ENCODE results near the gene MORC4. TPM values are rescaled to one million over a fixed set of nuclear protein-coding genes. Genes with fewer than 3 reads are reported as not detected.

The MORC4 gene
- polyA plus RNA-seq, 1 of the 3 experiments (the other 2 are of a cell fraction), result 12.5 TPM

- TF ChIP-seq FOXM1 (IDR thresholded peaks at IDR 0.05; ENCODE audit: low read depth), result no peak
- TF ChIP-seq MAX (IDR thresholded peaks at IDR 0.05; ENCODE audit: low read depth), result no peak
- TF ChIP-seq POLR2AphosphoS5 (IDR thresholded peaks at IDR 0.05; ENCODE audit: low read depth, low read length), result peak; percentile 36; the same call in 1 of the 2 replicates
- TF ChIP-seq, protein P1, sequence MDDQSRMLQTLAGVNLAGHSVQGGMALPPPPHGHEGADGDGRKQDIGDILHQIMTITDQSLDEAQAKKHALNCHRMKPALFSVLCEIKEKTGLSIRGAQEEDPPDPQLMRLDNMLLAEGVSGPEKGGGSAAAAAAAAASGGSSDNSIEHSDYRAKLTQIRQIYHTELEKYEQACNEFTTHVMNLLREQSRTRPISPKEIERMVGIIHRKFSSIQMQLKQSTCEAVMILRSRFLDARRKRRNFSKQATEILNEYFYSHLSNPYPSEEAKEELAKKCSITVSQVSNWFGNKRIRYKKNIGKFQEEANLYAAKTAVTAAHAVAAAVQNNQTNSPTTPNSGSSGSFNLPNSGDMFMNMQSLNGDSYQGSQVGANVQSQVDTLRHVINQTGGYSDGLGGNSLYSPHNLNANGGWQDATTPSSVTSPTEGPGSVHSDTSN (IDR thresholded peaks at IDR 0.05), result peak; percentile 87
- no peak for TF ChIP-seq RCOR1 (IDR thresholded peaks at IDR 0.05; ENCODE audit: low read length)
- TF ChIP-seq SMC3 (IDR thresholded peaks at IDR 0.05; ENCODE audit: low read depth, low read length), result no peak
- no peak for TF ChIP-seq MXI1 (IDR thresholded peaks at IDR 0.05; ENCODE audit: low read depth, low read length)
- TF ChIP-seq, protein P2, sequence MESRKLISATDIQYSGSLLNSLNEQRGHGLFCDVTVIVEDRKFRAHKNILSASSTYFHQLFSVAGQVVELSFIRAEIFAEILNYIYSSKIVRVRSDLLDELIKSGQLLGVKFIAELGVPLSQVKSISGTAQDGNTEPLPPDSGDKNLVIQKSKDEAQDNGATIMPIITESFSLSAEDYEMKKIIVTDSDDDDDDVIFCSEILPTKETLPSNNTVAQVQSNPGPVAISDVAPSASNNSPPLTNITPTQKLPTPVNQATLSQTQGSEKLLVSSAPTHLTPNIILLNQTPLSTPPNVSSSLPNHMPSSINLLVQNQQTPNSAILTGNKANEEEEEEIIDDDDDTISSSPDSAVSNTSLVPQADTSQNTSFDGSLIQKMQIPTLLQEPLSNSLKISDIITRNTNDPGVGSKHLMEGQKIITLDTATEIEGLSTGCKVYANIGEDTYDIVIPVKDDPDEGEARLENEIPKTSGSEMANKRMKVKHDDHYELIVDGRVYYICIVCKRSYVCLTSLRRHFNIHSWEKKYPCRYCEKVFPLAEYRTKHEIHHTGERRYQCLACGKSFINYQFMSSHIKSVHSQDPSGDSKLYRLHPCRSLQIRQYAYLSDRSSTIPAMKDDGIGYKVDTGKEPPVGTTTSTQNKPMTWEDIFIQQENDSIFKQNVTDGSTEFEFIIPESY (IDR thresholded peaks at IDR 0.05; ENCODE audit: borderline replicate concordance, low read depth), result no peak
- no peak for TF ChIP-seq MEF2A (IDR thresholded peaks at IDR 0.05; ENCODE audit: borderline replicate concordance, low read depth)
- TF ChIP-seq, protein P3, sequence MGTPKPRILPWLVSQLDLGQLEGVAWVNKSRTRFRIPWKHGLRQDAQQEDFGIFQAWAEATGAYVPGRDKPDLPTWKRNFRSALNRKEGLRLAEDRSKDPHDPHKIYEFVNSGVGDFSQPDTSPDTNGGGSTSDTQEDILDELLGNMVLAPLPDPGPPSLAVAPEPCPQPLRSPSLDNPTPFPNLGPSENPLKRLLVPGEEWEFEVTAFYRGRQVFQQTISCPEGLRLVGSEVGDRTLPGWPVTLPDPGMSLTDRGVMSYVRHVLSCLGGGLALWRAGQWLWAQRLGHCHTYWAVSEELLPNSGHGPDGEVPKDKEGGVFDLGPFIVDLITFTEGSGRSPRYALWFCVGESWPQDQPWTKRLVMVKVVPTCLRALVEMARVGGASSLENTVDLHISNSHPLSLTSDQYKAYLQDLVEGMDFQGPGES (IDR thresholded peaks at IDR 0.05; ENCODE audit: low read depth, low read length), result no peak
- TF ChIP-seq, protein P4, sequence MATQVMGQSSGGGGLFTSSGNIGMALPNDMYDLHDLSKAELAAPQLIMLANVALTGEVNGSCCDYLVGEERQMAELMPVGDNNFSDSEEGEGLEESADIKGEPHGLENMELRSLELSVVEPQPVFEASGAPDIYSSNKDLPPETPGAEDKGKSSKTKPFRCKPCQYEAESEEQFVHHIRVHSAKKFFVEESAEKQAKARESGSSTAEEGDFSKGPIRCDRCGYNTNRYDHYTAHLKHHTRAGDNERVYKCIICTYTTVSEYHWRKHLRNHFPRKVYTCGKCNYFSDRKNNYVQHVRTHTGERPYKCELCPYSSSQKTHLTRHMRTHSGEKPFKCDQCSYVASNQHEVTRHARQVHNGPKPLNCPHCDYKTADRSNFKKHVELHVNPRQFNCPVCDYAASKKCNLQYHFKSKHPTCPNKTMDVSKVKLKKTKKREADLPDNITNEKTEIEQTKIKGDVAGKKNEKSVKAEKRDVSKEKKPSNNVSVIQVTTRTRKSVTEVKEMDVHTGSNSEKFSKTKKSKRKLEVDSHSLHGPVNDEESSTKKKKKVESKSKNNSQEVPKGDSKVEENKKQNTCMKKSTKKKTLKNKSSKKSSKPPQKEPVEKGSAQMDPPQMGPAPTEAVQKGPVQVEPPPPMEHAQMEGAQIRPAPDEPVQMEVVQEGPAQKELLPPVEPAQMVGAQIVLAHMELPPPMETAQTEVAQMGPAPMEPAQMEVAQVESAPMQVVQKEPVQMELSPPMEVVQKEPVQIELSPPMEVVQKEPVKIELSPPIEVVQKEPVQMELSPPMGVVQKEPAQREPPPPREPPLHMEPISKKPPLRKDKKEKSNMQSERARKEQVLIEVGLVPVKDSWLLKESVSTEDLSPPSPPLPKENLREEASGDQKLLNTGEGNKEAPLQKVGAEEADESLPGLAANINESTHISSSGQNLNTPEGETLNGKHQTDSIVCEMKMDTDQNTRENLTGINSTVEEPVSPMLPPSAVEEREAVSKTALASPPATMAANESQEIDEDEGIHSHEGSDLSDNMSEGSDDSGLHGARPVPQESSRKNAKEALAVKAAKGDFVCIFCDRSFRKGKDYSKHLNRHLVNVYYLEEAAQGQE (IDR thresholded peaks at IDR 0.05; ENCODE audit: low read depth, low read length), result no peak
- TF ChIP-seq RFX5 (IDR thresholded peaks at IDR 0.05; ENCODE audit: low read length), result no peak
- peak; percentile 47; the same call in 1 of the 2 replicates for TF ChIP-seq RXRA (IDR thresholded peaks at IDR 0.05; ENCODE audit: borderline replicate concordance, low read depth)
- TF ChIP-seq FOXJ3 (CRISPR knock-in tag; IDR thresholded peaks at IDR 0.05), result no peak
- TF ChIP-seq NRF1 (IDR thresholded peaks at IDR 0.05; ENCODE audit: low read depth, low read length), result no peak
Measured at GRCh38 chrX:106917830-106918500, 82.0 kb downstream of the MORC4 start (continued).
